Neural cell (in vitro differentiated cells): ENCODE measurements around the gene PBX3.

Experiments used
- EZH2 ChIP-seq: fragments of 200-600, 300-800 bp; shearing (Covaris generic), sonication (generic); IDR thresholded peaks from 2 replicates; pipeline ENCODE4 v1.6.1; 2014; ENCODE audit warnings: antibody characterized with exemption, low read length, borderline replicate concordance, mild to moderate bottlenecking; ENCODE audit not compliant: insufficient read depth, poor library complexity, severe bottlenecking
- POLR2AphosphoS5 ChIP-seq: IDR thresholded peaks from 2 replicates; pipeline ENCODE4 v1.6.1; 2012
- TAF1 ChIP-seq: IDR thresholded peaks from 2 replicates; pipeline ENCODE4 v1.6.1; 2012; ENCODE audit warnings: low read depth

GRCh38 chr9:125924351-125924750 is 177.2 kb downstream of the PBX3 start:
- TF ChIP-seq TAF1 (no peak), EZH2 (no peak), POLR2AphosphoS5 (no peak)
